PC-9 (cell line): ENCODE results near the gene PRPF40A.

Experiments used
- CTCF ChIP-seq: fragments of 200-600 bp; sonication (generic); conservative IDR thresholded peaks from 2 replicates; pipeline ENCODE4 v1.6.1; 2017; ENCODE audit warnings: mixed run types, antibody characterized with exemption, mild to moderate bottlenecking, moderate library complexity
- EZH2 ChIP-seq: fragments of 200-600 bp; sonication (generic); IDR thresholded peaks from 2 replicates; pipeline ENCODE4 v1.8.0; 2017; ENCODE audit warnings: antibody characterized with exemption, low read depth

GRCh38 chr2:152647552-152647951 is 69.7 kb downstream of the PRPF40A start:
- TF ChIP-seq CTCF, result no peak
- TF ChIP-seq EZH2, result no peak
